ENCODE results near the gene RHOH. TPM values are rescaled to one million over a fixed set of nuclear protein-coding genes. Genes with fewer than 3 reads are reported as not detected.

Gene RHOH
- polyA plus RNA-seq, 6 donors from 2014 or later, result 411 to 590 (median 456) TPM

GRCh38 chr4:40201898-40202297 lies 5.1 kb downstream of the RHOH start:
- peaks cover 34 to 43% of the 10 kb centered on the region in 2 donors for H3K36me3 Mint-ChIP-seq
- ATAC-seq (ENCODE audit: low read depth in 2 of 2) (no peak), DNase-seq (no peak)
- peak overlapping the region; percentile 97 to 100 (median 99) for H3K4me3 Mint-ChIP-seq
- H3K9me3 Mint-ChIP-seq, result no peaks in the 10 kb centered on the region
- H3K27ac Mint-ChIP-seq, result peak overlapping the region; percentile 91 to 100 (median 100)
- peaks cover 67 to 72% (median 69%) of the 10 kb centered on the region in 3 donors for H3K4me1 Mint-ChIP-seq
- H3K27me3 Mint-ChIP-seq, result no peaks in the 10 kb centered on the region

DNA sequence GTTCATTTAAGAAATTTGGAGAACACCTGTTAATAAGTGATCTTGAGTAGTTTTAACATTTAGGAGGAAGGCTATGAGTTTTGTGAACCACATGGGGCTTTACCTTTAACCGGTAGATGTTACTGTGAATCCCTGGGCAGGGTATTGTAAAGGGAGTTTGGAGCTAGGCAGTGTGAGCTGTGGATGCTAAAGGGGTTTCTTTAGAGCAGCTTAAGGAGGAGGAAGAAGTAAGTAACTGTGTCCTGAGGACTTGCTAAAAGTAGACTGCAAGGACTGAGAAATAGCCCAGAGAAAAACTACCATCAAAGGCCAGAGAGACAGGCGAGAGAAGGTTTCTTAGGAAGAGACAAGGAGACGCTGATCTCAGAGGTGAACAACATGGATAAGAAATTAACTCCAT lies 5.6 kb downstream of the RHOH start:
- H3K4me1 Mint-ChIP-seq, result peaks cover 73 to 76% (median 75%) of the 10 kb centered on the region in 3 donors
- peaks cover 33 to 44% of the 10 kb centered on the region in 2 donors for H3K36me3 Mint-ChIP-seq
- ATAC-seq (ENCODE audit: low read depth in 2 of 2) (no peak), DNase-seq (no peak)
- H3K9me3 Mint-ChIP-seq, result no peaks in the 10 kb centered on the region
- H3K27ac Mint-ChIP-seq, result peak overlapping the region; percentile 3 to 100 (median 98)
- peak overlapping the region; percentile 68 to 100 (median 98) for H3K4me3 Mint-ChIP-seq
- H3K27me3 Mint-ChIP-seq, result no peaks in the 10 kb centered on the region

DNA sequence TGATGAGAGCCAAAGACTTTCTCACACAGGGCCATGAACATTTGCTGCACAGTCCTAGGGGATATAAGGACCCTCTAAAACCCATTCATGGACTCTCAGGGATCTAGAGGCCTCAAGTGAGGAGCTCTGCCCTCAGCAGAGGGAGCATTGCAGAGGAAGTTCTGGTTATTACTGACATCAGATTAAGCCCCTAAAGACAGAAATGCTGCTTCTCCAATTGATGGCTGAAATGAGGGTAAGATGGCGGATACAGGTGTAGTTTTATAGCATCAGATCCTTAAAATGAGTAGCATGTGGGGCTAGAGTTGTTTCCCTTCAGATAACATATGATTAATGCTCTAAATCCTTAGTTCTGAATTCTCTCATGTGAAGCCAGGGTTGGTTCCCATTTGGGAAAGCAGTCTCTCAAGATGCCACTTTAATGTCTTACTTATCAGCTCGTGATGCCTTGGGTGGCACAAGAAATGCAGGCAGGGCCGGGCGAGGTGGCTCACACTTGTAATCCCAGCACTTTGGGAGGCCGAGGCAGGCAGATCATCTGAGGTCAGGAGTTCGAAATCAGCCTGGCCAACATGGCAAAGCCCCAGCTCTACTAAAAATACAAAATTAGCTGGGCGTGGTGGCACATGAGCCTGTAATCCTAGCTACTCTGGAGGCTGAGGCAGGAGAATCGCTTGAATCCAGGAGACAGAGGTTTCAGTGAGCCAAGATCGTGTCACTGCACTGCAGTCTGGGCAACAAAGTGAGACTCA lies 7.9 kb downstream of the RHOH start:
- DNase-seq, result no peak
- H3K27me3 Mint-ChIP-seq, result no peaks in the 10 kb centered on the region
- peaks cover 20 to 32% of the 10 kb centered on the region in 2 donors for H3K36me3 Mint-ChIP-seq
- H3K27ac Mint-ChIP-seq, result peak overlapping the region; percentile 51 to 100 (median 90)
- no peaks in the 10 kb centered on the region for H3K9me3 Mint-ChIP-seq
- H3K4me1 Mint-ChIP-seq, result peaks cover 71 to 91% (median 78%) of the 10 kb centered on the region in 3 donors
- no peak for ATAC-seq (ENCODE audit: low read depth in 2 of 2)
- peak overlapping the region; percentile 73 to 100 (median 93) for H3K4me3 Mint-ChIP-seq

DNA sequence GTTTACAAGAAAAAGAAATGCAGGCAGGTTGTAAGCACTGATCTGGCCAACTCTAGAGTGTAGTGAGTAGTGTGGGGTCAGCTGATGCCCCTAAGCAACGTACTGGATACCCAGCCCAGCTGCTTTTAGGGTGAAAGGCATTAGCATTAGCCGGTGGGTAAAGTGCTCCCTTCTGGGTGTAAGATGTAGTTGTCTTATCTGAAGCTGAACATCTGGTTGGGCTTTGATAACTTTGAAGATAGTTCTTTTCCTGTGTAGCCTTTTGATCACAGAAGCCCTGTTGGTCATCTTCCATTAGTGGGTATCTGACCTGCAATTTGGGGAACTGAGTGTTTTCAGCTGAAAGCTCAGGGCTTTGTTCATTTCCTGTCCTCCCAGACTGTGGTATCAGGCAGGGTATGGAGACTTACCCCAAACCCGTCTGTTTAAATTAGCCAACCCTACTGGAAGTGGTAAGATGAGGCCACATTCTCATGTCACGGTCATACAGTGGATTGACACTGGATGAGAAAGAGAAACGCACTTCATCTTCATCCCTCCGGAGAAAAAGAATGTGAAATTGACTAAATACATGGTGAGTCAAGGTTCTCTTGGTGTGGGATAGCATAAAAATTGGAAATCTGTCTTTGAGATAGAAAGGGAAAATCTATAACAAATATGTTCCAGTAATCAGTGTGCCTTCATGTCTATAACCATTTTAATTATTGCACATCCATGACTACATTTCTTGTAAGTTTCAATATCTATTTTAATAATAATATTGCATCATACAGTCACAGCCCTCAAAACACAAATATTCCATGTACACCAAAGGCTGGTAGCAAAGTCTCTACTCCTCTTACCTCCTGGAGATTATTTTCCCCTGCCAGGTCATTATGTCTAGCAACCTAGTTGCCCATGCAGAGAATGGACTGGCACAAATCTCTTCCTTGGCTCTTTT lies 8.7 kb downstream of the RHOH start:
- H3K9me3 Mint-ChIP-seq, result no peaks in the 10 kb centered on the region
- H3K4me3 Mint-ChIP-seq, result peak overlapping the region; percentile 73 to 100 (median 93)
- DNase-seq (peak; percentile 48), ATAC-seq (ENCODE audit: low read depth in 2 of 2) (peak; percentile 55 to 62)
- no peaks in the 10 kb centered on the region for H3K27me3 Mint-ChIP-seq
- H3K27ac Mint-ChIP-seq, result peak overlapping the region; percentile 84 to 100 (median 94)
- H3K4me1 Mint-ChIP-seq, result peaks cover 72 to 93% (median 78%) of the 10 kb centered on the region in 3 donors
- peaks cover 11 to 35% of the 10 kb centered on the region in 2 donors for H3K36me3 Mint-ChIP-seq

DNA sequence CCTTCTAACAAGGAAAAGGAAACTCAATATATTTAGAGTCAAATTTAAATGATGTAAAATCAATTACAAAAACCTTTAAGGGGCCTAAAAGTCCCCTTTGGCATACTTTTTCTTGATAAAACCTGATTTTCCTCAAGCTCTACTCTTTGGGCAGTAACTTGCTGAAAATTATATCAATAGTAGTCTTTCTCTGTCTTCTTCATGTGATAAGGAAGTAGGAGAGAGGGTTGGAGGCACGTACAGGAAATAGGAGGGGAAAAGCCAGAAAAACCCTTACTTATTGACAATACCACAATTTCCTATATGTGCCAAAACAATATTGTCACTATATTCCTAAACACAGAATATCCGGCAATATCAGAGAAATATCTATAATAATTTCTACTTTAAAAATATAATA lies 9.6 kb downstream of the RHOH start:
- H3K9me3 Mint-ChIP-seq, result no peaks in the 10 kb centered on the region
- no peak for ATAC-seq (ENCODE audit: low read depth in 2 of 2)
- peaks cover 8 to 35% of the 10 kb centered on the region in 2 donors for H3K36me3 Mint-ChIP-seq
- no peaks in the 10 kb centered on the region for H3K27me3 Mint-ChIP-seq
- peak overlapping the region; percentile 84 to 100 (median 94) for H3K27ac Mint-ChIP-seq
- peak overlapping the region; percentile 73 to 100 (median 93) for H3K4me3 Mint-ChIP-seq
- DNase-seq, result no peak
- H3K4me1 Mint-ChIP-seq, result peaks cover 76 to 92% (median 84%) of the 10 kb centered on the region in 3 donors

DNA sequence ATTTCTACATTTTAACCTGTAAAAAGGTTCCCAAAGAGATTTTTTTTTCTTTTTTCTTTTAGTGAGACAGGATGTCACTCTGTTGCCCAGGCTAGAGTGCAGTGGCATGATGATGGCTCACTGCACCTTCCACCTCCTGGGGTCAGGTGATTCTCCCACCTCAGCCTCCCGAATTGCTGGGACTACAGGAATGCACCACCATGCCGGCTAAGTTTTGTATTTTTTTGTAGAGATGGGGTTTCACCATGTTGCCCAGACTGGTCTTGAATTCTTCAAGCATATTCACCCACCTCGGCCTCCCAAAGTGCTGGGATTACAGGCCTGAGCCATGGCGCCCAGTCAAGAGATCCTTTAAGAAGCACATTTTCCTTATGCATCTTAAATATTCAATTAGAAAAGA lies 12.6 kb downstream of the RHOH start:
- Mint-ChIP-seq H3K27ac (peak overlapping the region; percentile 8 to 82 (median 76)), H3K4me3 (peak overlapping the region in 7 of 8 donors; percentile 24 to 77 (median 54)), H3K27me3 (no peaks in the 10 kb centered on the region), H3K9me3 (no peaks in the 10 kb centered on the region), H3K36me3 (peaks cover 8 to 53% of the 10 kb centered on the region in 2 donors), H3K4me1 (peaks cover 80 to 95% (median 89%) of the 10 kb centered on the region in 3 donors)
- DNase-seq (no peak), ATAC-seq (ENCODE audit: low read depth in 2 of 2) (no peak)

DNA sequence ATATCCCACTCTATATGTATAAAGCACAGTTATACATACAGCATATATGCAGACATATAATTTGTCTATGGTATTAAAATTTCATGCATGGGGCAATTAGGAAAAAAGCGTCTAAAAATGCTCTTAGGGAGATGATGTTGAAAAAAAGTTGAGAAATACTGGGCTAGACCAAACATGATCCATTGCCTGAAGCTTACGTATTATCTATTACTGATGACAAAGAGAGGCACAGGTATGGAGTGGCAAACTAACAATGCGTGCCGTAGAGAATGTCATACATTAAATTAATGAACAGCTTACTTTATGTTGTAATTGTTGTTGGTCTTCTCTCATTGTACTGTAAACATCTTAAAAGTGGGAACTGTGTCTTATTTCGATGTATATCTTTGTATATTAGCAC lies 13.9 kb downstream of the RHOH start:
- Mint-ChIP-seq H3K4me3 (peak overlapping the region in 7 of 8 donors; percentile 9 to 78 (median 41)), H3K4me1 (peaks cover 80 to 95% (median 89%) of the 10 kb centered on the region in 3 donors), H3K36me3 (peaks cover 16 to 60% of the 10 kb centered on the region in 2 donors), H3K27me3 (no peaks in the 10 kb centered on the region), H3K27ac (peak overlapping the region in 2 of 6 donors; percentile 50 to 80), H3K9me3 (no peaks in the 10 kb centered on the region)
- ATAC-seq (ENCODE audit: low read depth in 2 of 2) (no peak), DNase-seq (no peak)

- Mint-ChIP-seq H3K4me1 (peaks cover 76 to 95% (median 88%) of the 10 kb centered on the region in 3 donors), H3K9me3 (no peaks in the 10 kb centered on the region), H3K4me3 (peak overlapping the region in 7 of 8 donors; percentile 11 to 81 (median 50)), H3K36me3 (peaks cover 16 to 52% of the 10 kb centered on the region in 2 donors), H3K27ac (peak overlapping the region in 4 of 6 donors; percentile 5 to 80 (median 72)), H3K27me3 (no peaks in the 10 kb centered on the region)
- no peak for ATAC-seq (ENCODE audit: low read depth in 2 of 2)
- DNase-seq, result no peak
These were observed 14.7 kb downstream of the RHOH start for GRCh38 chr4:40211224-40212185.

- Mint-ChIP-seq H3K27me3 (no peaks in the 10 kb centered on the region), H3K4me3 (peak overlapping the region; percentile 42 to 81 (median 52)), H3K4me1 (peaks cover 83 to 96% (median 93%) of the 10 kb centered on the region in 3 donors), H3K9me3 (no peaks in the 10 kb centered on the region), H3K36me3 (peaks cover 16 to 48% of the 10 kb centered on the region in 2 donors), H3K27ac (peak overlapping the region; percentile 62 to 97 (median 86))
- ATAC-seq (ENCODE audit: low read depth in 2 of 2) (no peak), DNase-seq (no peak)
These were observed 16.1 kb downstream of the RHOH start for GRCh38 chr4:40212674-40213527.

- Mint-ChIP-seq H3K27ac (peak overlapping the region in 5 of 6 donors; percentile 78 to 94 (median 92)), H3K27me3 (no peaks in the 10 kb centered on the region), H3K9me3 (no peaks in the 10 kb centered on the region), H3K36me3 (peaks cover 16 to 48% of the 10 kb centered on the region in 2 donors), H3K4me3 (peak overlapping the region; percentile 31 to 85 (median 52)), H3K4me1 (peaks cover 88 to 99% (median 97%) of the 10 kb centered on the region in 3 donors)
- ATAC-seq (ENCODE audit: low read depth in 2 of 2) (peak; percentile 64 to 73), DNase-seq (no peak)
These were observed 17.2 kb downstream of the RHOH start for GRCh38 chr4:40214038-40214437.

- no peaks in the 10 kb centered on the region for H3K9me3 Mint-ChIP-seq
- DNase-seq (no peak), ATAC-seq (ENCODE audit: low read depth in 2 of 2) (no peak)
- H3K27ac Mint-ChIP-seq, result peak overlapping the region; percentile 80 to 96 (median 93)
- H3K4me3 Mint-ChIP-seq, result peak overlapping the region in 7 of 8 donors; percentile 38 to 85 (median 51)
- H3K27me3 Mint-ChIP-seq, result no peaks in the 10 kb centered on the region
- peaks cover 89 to 99% (median 97%) of the 10 kb centered on the region in 3 donors for H3K4me1 Mint-ChIP-seq
- H3K36me3 Mint-ChIP-seq, result peaks cover 16 to 42% of the 10 kb centered on the region in 2 donors
These were observed 18.0 kb downstream of the RHOH start for GRCh38 chr4:40214661-40215418.

Data from naive B cell (primary cell).